Measurements from ENCODE around the gene IL3.

IL3 gene

DNA sequence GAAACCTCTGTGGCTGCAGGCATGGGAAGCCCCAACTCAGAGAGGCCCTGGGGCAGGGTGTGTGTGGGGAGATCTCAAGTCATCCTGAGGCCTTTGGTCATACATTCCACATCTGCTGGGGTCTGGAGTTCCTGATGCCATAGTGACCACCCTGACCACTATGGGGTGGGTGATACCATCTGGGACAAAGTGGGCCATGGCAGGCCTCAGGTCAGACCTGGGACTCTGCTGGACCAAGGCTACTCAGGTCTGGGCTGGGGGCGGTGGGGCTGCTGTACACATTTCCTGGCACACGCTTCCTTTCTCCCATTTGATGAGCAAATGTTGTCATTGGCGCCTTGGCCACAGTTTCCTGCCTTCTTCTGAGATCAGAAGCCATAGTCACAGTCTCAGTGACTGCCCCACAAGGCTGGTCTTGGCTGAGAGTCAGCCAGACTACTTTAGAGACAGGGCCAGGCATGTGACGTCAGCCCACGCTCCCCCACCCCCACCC, 33.9 kb upstream of the IL3 start:
- DNase-seq: no peak

DNA sequence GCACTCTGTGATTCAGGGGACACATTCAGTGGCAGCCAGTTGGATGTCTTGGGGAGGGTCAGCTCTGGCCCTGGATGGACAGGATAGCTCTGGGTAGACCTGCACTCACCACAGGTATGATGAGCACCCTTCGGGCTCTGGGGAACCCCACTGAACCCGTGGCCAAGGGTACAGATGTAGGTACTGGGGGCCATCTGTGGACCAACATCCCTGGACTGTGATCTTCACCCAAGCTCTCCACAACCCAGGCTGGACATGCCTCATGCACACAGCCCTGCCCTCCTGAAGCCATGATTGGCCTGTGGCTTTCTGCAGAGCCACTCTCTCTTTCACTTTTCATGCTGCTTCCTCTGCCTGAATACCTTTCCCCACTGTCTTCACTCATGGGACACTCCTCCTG, 33.4 kb upstream of the IL3 start:
- no peak for DNase-seq

DNA sequence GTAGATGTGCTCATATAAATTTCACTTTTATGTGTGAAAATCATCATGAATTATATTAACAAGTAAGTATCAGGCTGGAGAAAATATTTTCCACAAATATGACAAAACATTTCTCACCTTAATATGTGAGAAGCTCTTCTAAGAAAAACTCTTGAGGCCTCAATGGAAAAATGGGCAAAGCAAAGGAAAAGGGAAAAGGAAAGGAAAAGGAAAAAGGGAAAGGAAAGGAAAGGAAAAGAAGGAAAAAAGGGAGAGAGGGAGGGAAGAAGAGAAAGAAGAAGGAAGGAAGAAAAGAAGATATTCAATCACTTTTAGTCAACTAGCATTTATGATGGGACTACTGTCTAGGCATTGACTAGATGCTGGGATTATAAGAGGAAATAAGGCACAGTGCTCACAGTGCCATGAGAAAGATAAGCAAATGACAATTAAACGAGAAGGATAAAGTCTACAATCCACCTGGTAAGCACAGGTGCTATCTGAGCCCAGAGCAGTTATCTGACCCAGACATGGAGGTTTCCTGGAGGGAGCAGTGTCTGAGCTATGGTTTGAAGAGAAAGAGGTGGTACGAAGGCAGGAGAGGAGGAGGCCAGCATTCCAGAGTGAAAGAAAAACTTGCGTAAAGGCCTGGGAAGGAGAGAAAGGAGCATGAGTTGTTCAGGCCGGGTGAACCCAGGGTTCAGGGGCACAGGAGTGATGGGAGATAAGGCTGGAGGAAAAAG, 30.7 kb upstream of the IL3 start:
- DNase-seq: no peak

DNA sequence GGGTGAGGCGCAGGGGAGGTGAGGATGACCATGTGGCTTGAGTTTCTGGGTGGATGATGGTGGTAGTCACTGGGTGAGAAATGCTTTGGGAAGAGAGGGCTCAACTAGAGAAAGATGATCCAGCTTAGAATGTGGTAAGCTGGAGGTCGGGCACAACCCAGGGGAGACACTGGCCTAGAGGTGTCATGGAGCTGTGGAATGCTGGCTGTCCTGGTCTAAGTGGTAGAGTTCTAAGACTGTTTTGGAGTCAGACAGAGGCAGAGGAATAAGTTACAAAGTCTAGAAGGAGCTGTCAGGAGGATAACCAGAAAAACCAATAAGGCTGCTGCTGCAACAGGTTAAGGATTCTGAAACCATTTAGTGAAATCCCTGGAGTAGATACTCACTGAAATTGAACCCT, 29.8 kb upstream of the IL3 start:
- no peak for DNase-seq

DNA sequence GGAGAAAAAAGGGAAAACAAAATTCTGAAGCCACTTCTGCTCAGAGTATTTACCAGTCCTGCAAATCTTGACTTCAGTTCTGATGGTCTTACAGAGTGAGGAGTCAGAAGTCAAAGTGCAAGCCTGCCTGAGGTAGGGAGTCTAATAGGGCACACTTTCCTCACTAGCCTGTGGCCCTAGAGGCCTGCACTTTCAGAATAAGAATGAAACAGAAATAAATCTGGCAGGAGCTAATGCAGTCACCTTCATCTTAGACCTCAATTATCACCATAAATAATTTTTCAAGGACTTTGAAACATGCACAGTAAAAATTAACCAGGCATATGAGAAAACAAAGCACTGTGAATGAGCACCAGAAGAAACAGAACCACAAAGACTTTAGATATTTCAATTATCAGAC, 28.3 kb upstream of the IL3 start:
- DNase-seq: no peak

DNA sequence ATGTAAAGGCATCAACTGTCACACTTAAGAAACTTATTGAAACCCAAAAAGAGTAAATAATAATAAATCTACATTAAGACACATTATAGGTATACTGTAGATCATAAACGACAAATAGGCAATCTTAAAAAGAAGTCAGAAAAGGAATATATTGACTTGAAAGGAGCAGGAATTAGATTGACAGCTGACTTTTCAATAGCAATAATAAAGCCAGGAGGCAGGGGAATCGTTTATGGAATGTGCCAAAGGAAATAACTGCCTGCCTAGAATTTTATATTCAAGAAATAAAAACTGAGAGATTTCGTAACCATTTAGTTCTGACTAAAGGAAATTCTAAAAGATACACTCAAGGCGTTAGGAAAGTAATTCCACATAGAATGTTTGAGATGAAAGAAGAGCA, 27.3 kb upstream of the IL3 start:
- DNase-seq: no peak

DNA sequence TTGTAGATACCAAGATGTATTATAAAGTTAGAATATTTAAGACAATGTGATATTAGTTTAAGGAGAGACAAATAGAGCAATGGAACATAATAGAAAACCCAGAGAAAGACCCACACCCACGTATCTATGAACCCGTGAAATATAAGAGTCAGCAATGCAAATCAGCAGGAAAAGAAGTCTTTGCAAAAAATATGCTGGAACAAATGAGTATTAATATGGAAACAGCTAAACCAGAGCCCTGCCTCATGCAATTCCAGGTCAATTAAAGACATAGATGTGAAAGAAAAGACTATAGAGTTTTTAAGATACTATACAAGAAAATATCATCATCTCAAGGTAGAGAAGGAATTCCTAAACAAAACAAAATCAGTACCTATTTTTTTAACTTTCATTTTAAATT, 23.1 kb upstream of the IL3 start:
- no peak for DNase-seq

DNA sequence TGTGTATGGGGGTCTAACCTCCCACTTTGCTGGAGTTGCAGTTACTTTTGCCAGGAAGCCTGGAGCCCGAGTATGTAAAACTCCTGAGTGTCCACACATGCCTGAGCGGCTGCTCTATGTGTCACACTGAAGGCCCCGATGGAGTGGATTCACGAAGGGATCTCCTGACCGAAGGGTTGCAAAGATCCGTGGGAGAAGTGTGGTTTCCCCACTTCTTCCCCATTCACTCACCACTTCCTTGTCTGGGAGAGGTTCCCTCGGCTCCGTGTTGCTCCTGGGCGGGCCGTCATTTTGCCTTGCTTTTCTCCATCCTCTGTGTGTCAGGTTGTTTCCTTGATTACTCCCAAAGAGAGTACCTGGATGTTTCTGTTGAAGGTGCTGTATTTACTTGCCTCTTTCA, 16.2 kb upstream of the IL3 start:
- DNase-seq: no peak

DNA sequence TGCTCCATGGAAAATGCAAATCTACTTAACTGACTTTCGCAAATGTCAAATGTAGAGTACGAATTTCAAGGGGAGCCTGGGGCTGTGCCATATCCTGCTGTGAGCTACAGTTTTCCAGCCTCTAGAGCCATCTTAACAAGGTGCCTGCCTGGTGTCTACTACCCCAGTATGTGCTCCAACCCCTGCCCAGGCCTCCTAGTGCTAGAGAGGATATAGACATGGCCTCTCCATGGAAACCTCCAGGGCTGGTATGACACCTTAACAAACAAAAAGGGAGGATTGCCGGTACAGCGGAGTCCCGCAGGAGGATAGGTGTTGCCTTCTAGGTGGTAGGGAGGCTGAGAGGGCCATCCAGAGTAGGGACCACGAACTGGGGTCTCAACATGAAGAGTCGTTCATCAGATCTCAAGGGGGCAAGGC, 13.6 kb upstream of the IL3 start:
- DNase-seq: no peak

DNA sequence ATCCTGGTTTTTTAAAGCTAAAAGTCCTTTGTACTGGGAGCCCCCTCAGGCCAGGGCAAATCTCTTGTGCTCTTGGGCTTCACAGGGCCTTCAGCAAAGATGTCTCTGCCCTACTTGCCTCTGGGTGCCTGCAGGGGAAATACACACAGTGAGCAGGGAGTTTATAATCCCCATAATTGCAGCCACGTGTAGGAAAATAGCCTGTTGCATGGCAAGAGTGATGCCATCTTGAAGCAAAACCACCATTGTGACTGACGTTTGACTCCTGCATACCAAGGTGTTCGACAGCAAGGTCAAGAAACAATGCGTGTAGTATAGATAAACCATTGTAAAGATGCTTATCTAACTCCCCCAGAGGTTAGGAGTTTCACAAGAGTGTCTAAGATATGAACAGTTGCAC, 11.4 kb upstream of the IL3 start:
- no peak for DNase-seq

DNA sequence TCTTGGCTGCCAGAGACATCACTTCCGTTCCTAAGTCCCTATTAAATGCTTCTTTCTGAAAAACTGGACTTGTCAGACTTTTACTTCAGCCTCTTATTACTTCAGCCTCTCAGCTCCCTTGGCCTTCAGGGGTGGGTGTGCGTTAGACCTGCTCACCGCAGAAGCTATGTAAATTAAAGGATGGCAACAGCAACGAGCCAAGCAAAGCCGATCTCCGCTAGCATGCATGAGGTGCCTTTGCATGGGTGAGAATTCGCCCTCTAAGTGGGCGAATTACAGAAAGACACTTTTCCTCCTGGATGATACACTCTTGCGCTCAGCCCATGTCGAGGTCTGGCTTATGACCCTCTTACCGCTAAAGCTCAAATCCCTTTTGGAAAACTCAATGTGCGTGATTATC, 10.9 kb upstream of the IL3 start:
- no peak for DNase-seq

DNA sequence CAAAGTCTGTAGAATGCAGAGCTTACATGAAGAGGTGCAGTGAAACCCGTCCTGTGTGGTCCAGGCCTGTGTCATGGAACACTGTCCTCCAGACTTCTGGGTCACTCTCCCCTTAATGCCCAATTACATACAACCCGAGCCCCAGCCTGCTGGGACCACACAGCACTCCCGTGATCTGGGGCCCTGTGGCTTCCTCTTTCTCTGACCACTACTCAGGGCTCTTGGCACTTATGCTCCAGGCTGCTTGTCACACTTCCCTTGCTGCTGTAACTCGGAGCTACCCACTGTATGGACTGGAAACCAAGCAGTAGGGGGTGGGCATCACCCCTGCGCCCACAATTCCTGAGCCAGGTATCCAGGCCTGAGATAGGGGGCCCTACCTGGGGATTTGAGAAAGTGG, 10.3 kb upstream of the IL3 start:
- no peak for DNase-seq

DNA sequence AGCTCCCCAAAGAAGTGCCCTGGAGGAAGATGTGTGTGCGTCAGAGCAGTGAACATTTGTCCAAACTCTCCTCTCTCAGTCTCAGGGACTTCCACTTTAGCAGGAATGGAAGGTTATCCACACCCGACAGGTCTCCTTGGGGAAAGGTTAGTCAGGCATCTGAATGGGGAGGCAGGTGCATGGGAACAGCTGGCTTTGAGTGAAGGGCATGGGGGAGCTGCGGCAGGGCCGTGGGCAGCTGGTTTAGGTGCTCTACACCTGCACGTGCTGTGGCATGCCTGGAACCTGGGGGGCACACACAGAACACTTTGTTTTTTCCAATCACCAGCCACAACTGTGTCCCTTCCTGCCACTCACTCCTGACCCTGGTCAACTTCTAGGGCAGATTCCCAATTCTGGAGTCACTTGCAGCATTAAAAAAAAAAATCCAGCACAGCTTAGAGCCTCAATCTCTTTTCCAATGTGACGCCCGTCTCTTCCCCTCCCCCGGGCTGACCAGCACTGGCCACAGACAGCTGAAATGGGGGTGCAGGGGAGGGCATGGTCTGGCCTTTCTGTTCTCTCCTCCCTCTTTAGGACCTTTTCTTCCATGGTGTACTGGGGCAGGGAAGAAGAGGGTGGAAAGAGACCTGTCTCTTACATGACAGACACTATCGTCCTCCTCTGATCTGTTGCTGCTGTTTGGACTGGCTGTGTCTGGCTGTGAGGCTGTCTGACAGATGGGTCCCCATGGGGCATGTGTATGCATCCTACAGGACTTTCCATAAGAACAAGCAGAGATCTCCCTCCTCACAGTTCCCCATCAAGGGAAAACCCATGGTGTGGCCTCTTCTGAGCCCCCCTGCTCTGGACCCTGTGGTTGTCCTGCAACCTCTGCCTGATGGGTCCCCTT, 9.5 kb upstream of the IL3 start:
- DNase-seq: no peak

DNA sequence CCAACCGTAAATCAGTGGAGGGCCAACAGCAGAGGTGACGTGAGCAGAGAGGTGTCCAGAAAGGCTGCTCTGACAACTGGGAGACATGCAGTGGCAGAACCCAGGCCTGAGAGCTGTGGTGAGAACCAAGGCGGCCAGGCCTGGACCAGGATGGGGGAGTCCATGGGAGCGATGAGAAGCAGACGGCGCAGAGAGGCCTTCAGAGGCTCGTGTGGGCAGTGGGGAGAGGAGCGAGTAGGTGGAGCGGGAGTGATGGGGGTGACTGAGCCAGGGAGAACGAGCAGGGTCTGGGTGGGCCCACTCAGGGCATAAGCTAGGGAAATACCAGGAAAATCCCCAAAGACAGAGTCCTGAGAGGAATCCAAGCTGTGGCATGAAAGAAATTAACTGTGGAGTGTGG, 7.9 kb upstream of the IL3 start:
- DNase-seq: no peak

DNA sequence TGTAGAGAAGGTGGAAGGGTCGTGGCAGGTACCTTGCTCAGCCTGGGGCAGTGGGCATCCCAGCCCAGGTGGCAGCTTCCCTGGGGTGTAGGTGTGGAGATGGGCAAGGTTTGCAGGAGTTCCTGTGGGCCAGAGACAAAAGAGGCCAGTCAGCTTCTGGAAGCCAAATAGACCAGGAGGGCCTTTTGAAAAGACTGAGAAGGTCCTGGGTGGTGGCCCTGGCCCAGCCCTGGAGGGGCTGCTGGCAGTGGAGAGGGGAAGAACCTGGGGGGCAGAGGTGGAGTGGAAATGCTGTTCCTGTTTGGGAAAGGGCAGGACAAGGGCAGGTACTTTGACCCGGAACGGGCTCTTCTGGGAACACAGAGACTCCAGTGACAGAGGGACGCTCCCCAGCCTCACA, 7.0 kb upstream of the IL3 start:
- DNase-seq: no peak

DNA sequence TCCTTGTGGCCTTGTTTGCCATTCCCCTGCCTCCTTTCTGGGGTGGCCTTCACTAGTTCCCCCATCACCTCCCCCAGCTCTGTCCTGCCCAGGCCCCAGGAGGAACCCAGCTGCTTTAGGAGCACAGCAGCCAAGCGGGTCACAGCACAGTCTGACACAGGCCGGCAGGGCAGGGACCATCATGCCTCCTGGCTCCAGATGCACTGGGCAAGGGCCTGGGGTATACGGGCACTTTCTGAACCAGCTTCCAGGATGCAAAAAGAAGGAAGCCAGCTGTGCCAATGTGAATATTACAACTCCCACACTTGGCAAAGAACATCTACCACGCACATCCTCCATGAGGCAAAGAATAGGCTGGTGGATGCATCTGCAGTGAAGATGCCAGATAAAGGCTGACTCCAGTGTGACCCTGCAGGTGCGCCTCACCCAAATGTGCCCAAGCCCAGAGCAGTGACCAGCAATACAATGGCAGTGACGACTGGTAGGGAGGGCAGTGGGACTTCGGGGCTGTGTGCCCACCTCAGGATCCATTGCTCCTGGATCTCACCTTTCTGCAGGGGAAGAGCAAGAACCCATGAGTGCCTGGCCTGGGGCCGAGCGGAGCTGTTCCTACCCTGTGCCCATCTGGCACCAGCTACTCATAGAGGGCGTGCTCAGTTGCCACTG, 6.3 kb upstream of the IL3 start:
- no peak for DNase-seq

DNA sequence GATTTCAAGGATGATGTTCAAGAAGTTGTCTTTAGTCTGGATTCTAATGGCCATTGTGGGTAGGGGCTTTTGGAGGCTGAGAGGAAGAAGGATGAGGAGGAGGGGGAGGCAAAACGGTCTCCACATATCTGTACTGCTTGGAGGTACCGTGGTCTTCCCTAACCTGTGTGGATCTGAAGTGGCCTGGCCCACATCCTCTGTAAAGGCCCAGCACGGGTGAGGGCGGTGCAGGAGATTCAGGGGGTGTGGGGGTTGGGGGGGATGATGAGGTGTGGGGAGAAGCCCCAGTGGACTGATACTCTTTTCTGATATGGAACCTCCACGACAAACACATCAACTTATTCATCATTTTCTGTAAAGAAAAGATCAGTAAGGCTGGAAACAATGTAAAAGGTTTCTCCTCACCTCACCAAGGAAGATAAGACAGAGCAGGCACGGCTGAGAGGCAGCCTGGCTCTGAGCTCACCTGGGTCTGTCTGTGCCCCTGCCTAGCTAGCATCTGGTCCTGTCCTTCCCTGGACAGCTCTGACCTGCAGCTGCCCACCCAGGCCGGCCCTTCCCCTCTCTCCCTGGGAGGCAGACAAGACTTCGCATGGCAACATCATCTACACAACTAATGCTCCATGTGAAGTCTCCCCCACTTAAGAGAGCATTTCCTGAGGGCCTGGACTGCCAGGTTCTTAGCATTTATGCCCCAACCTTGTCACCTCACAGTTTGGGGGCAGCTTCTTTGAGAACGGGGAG, 5.6 kb upstream of the IL3 start:
- no peak for DNase-seq

DNA sequence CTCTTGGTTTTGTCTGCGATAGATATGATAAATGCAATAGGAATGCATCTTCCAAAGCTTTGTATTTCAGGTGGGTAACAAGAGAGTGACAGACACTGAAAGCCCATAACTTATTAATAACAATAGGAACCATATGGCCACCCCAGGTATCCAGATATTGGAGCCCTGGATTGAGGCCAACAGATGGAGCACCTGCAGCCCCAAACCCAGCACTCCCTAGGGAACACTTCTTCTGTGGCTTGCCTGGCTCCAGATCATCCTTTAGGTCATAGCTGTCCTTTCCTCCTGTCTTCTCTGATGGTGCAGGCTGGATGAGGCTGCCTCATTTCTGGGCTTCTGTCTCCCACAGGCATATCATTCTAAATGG, 5.0 kb upstream of the IL3 start:
- no peak for DNase-seq

DNA sequence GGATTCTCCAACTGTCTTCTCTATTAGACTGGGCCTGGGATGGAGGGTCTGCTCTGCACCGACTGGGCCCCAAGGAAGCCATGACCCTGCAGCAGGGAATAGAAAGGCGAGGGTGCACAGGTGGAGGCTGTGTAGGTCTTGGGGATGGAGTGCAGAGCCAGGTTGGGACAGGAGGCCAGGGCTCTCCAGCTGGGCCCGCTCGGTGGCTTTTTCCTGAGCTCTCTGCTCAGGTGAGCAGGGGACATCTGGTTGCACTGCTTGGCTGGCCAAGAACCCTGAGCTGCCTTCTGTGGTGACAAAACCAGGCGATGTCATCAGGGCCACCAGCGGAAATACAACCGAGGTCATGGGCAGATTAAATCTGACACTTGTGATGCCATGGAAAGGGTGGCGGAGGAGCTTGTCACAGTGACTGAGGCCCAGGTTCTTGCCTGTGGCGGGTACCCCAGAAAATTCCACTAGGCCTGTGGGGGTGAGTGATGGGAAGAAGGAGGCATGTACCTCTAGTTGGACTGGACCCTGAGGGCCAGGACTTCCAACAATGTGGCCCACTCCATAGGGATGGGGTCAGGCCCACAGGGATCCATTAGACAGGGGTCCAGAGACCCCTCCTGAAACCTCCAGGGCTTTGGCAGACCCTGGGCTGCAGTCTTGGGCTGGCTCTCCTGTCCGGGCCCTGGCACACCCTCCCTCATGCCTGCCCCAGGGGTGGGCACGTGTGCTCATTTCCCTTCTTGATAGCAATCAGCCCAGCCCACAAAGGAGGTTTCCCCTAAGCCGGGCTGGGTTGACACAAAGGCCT, 4.4 kb upstream of the IL3 start:
- no peak for DNase-seq

DNA sequence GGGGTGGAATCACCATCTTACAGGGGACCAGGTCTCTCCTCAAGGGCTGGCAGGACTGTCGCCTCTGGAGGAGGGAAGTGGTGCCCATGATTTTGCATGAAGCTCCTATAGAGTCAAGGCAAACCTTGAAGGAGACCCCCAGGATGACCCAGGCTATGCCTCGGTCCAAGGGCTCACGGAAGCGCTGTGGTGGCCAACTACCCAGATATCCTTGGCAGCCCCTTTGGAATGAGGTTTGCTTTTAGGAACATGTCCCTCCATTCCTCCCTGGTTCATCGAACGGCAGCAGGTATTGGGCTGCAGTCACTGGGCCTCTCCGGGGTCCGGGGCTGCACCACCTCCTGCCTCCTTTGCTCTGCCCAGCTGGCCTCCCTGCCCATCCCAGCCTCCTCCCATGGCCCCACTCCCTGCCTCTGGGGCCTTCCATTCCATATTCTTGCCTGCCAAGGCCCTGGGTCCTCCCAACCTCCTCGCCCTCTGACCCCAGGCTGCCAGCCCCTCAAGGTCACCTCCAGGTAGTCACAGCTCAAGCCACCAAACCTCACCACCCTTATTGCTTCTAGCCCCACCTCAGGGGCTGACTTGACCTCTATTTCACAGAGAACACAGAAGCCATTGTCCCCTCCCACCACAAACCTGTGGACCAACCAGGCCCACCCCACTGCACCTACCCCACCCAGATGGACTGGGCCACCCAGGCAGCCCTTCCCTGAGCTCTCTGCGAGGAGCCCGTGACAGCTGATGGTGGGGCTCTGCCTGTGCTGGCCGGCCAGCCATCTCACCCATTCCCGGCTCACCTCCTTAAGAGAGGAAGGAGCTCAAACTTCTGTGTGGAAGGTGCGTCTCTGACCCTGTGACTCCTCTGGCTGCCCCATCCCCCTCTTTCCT, 3.6 kb upstream of the IL3 start:
- no peak for DNase-seq

Data from NCI-H1048 (cell line).